HCT116 (cell line): ENCODE measurements around the gene SNAP47. TPM values are rescaled to one million over a fixed set of nuclear protein-coding genes. Genes with fewer than 3 reads are reported as not detected.
A peak's percentile ranks its signal among the peaks of the same experiment; 100 is the strongest.

Experiments
- ATAC-seq: fragments of 200-7000 bp; cut with Tn5 transposase; 2 replicates; pipeline ENCODE4 v1.9.1; 2020; ENCODE audit warnings: mild to moderate bottlenecking, moderate library complexity
- BruUV-seq: library from RNA; stranded (reverse); fragments of 400-500 nt; replicated peaks from 2 replicates; lab custom pipeline; 2021; lab: Mats Ljungman, UMichigan
- CTCF ChIA-PET: fragments of 300-600 bp; sonication (Branson Sonifier 250); formaldehyde crosslinking; loops from one replicate; lab custom pipeline; 2021; ENCODE audit warnings: antibody characterized with exemption; lab: Charles Lee
- POLR2A ChIA-PET: fragments of 300-600, 350-600 bp; sonication (Branson Sonifier 250); formaldehyde crosslinking; loops from one replicate; lab custom pipeline; 2021; ENCODE audit warnings: antibody characterized with exemption; lab: Charles Lee
- RAD21 ChIA-PET, 2 experiments: fragments of 300-600 bp; sonication (Branson Sonifier 250); formaldehyde crosslinking; loops; one replicate each; lab custom pipeline; 2023; ENCODE audit warnings: low total read pairs in 2 of 2; ENCODE audit not compliant: uncharacterized antibody in 2 of 2, unreplicated experiment in 2 of 2, low non-redundant PET in 1 of 2; lab: Charles Lee
- DNase-seq: peaks from one replicate; pipeline ENCODE4 v3.0.0-alpha.2; 2010; ENCODE audit warnings: low read depth, low spot score
- H2AFZ ChIP-seq: fragments of 200-600 bp; shearing (Covaris generic), sonication (generic); 2 replicates; pipeline ENCODE4 v1.6.1; 2017; ENCODE audit warnings: low read depth, mixed run types, mixed read lengths, antibody characterized with exemption, low read length; ENCODE audit not compliant: poor library complexity, severe bottlenecking
- H3K27ac ChIP-seq: 2 replicates; pipeline ENCODE4 v1.5.1; 2012; ENCODE audit warnings: low read depth, low read length
- H3K27me3 ChIP-seq: fragments of 200-600 bp; sonication (generic); 2 replicates; pipeline ENCODE4 v1.6.1; 2016; ENCODE audit warnings: mixed run types, low read length, mixed read lengths; ENCODE audit not compliant: insufficient read depth
- H3K36me3 ChIP-seq, 2 experiments: fragments of 200-500 bp in 1 of 2; fragments of 200-600 bp in 1 of 2; sonication (Bioruptor generic) in 1 of 2; sonication (generic) in 1 of 2; 2 replicates each; pipeline versions ENCODE4 v1.5.1 to v1.6.1; 2014 to 2016; ENCODE audit warnings: low read length in 2 of 2, inconsistent platforms in 1 of 2, mixed read lengths in 1 of 2, mixed run types in 1 of 2; ENCODE audit not compliant: insufficient read depth in 2 of 2, control insufficient read depth in 1 of 2
- H3K4me1 ChIP-seq, 2 experiments: fragments of 200-600 bp in 1 of 2; sonication (generic) in 1 of 2; 2 replicates each; pipeline versions ENCODE4 v1.5.1 to v1.6.1; 2012 to 2017; ENCODE audit warnings: low read length in 2 of 2, inconsistent platforms in 1 of 2, mild to moderate bottlenecking in 1 of 2, mixed read lengths in 1 of 2, mixed run types in 1 of 2, moderate library complexity in 1 of 2; ENCODE audit not compliant: insufficient read depth in 2 of 2, control insufficient read depth in 1 of 2
- H3K4me2 ChIP-seq: fragments of 200-600 bp; sonication (generic); 2 replicates; pipeline ENCODE4 v1.6.1; 2017; ENCODE audit warnings: mixed run types, low read length, mixed read lengths
- H3K4me3 ChIP-seq, 2 experiments: fragments of 200-600 bp in 1 of 2; sonication (generic) in 1 of 2; replicated peaks in 1 of 2; 2 replicates each; pipeline ENCODE4 v1.5.1; 2011 to 2016; ENCODE audit warnings: low read length in 2 of 2, control low read depth in 1 of 2, low read depth in 1 of 2, mild to moderate bottlenecking in 1 of 2, mixed read lengths in 1 of 2, mixed run types in 1 of 2
- H3K79me2 ChIP-seq: fragments of 200-600 bp; sonication (generic); 2 replicates; pipeline ENCODE4 v1.6.1; 2017; ENCODE audit warnings: mild to moderate bottlenecking, mixed run types, low read length, moderate library complexity, mixed read lengths; ENCODE audit not compliant: insufficient read depth
- H3K9ac ChIP-seq: fragments of 200-600 bp; sonication (generic); 2 replicates; pipeline ENCODE4 v1.6.1; 2016; ENCODE audit warnings: low read length, mixed read lengths
- H3K9me2 ChIP-seq: fragments of 200-600 bp; sonication (generic), shearing (Covaris generic); 2 replicates; pipeline ENCODE4 v1.6.1; 2017; ENCODE audit warnings: mixed run types, mild to moderate bottlenecking, moderate library complexity; ENCODE audit not compliant: insufficient read depth
- H3K9me3 ChIP-seq, 2 experiments: fragments of 200-500 bp in 1 of 2; fragments of 200-600 bp in 1 of 2; sonication (Bioruptor generic) in 1 of 2; sonication (generic) in 1 of 2; 2 replicates each; pipeline ENCODE4 v1.6.1; 2014 to 2017; ENCODE audit warnings: low read length in 2 of 2, mixed read lengths in 2 of 2, inconsistent platforms in 1 of 2, low read depth in 1 of 2, mild to moderate bottlenecking in 1 of 2, mixed run types in 1 of 2, moderate library complexity in 1 of 2; ENCODE audit not compliant: control insufficient read depth in 1 of 2, insufficient read depth in 1 of 2
- H4K20me1 ChIP-seq: fragments of 200-600 bp; sonication (generic), shearing (Covaris generic); 2 replicates; pipeline ENCODE4 v1.6.1; 2017; ENCODE audit warnings: mixed run types, mild to moderate bottlenecking, moderate library complexity; ENCODE audit not compliant: insufficient read depth
- ELF1 ChIP-seq: IDR thresholded peaks from 2 replicates; pipeline ENCODE4 v1.6.1; 2012; ENCODE audit warnings: low read depth, borderline replicate concordance
- EZH2 ChIP-seq: fragments of 200-600 bp; sonication (generic); IDR thresholded peaks from 2 replicates; pipeline ENCODE4 v1.6.1; 2017; ENCODE audit warnings: antibody characterized with exemption, mixed run types
- JUND ChIP-seq: IDR thresholded peaks from 2 replicates; pipeline ENCODE4 v1.6.1; 2012
- POLR2A ChIP-seq: IDR thresholded peaks from 2 replicates; pipeline ENCODE4 v1.7.0; 2011; ENCODE audit warnings: borderline replicate concordance; ENCODE audit not compliant: insufficient read depth, insufficient read length; ENCODE audit errors: extremely low read depth
- RAD21 ChIP-seq: IDR thresholded peaks from 2 replicates; pipeline ENCODE4 v1.6.1; 2012; ENCODE audit warnings: low read depth, mild to moderate bottlenecking
- SIN3A ChIP-seq: IDR thresholded peaks from 2 replicates; pipeline ENCODE4 v1.6.1; 2012; ENCODE audit warnings: low read depth
- TCF7L2 ChIP-seq: IDR thresholded peaks from 2 replicates; pipeline ENCODE4 v1.7.0; 2011; ENCODE audit warnings: borderline replicate concordance, inconsistent platforms; ENCODE audit not compliant: insufficient read depth, insufficient read length; ENCODE audit errors: extremely low read depth
- YY1 ChIP-seq: IDR thresholded peaks from 2 replicates; pipeline ENCODE4 v1.6.1; 2011; ENCODE audit warnings: low read length, low read depth, moderate library complexity, mild to moderate bottlenecking; ENCODE audit not compliant: insufficient replicate concordance; ENCODE audit errors: extremely low read depth
- ZFX ChIP-seq: fragments of 450-650 bp; IDR thresholded peaks from 2 replicates; pipeline ENCODE4 v1.6.1; 2017
- ZNF274 ChIP-seq: fragments of 200-500 bp; sonication (Bioruptor generic); IDR thresholded peaks from 2 replicates; pipeline ENCODE4 v1.6.1; 2014; ENCODE audit warnings: mild to moderate bottlenecking, low read depth, low read length, inconsistent platforms
- intact Hi-C: fragments of 100-400 bp; cut with micrococcal nuclease; formaldehyde crosslinking; loops from 2 replicates; pipeline ENCODE4 v1.10.0; 2022
- total RNA-seq: library from RNA; stranded (reverse); gene quantifications from one replicate; pipeline ENCODE4 v1.2.1, GENCODE V29; 2021; ENCODE audit not compliant: unreplicated experiment
- TF ChIP-seq, protein P1 (sequence below), 3 experiments: fragments of 200-600 bp in 1 of 3; sonication (generic) in 1 of 3; IDR thresholded peaks in 2 of 3; conservative IDR thresholded peaks in 1 of 3; 2 replicates each; pipeline ENCODE4 v1.5.1; 2012 to 2017; ENCODE audit warnings: low read depth in 2 of 3, low read length in 2 of 3, antibody characterized with exemption in 1 of 3, borderline replicate concordance in 1 of 3, control low read depth in 1 of 3, mild to moderate bottlenecking in 1 of 3, mixed read lengths in 1 of 3, mixed run types in 1 of 3, moderate library complexity in 1 of 3; ENCODE audit not compliant: insufficient read depth in 1 of 3
- TF ChIP-seq, protein P2 (sequence below): IDR thresholded peaks from 2 replicates; pipeline ENCODE4 v1.6.1; 2011; ENCODE audit warnings: mild to moderate bottlenecking, low read length, moderate library complexity; ENCODE audit not compliant: insufficient replicate concordance; ENCODE audit errors: extremely low read depth
- TF ChIP-seq, protein P3 (sequence below): IDR thresholded peaks from 2 replicates; pipeline ENCODE4 v1.6.1; 2012
- TF ChIP-seq, protein P4 (sequence below): IDR thresholded peaks from 2 replicates; pipeline ENCODE4 v1.6.1; 2012; ENCODE audit warnings: low read depth

SNAP47 gene
- total RNA-seq, 1 experiment from 2014 or later: 37.9 TPM

DNA sequence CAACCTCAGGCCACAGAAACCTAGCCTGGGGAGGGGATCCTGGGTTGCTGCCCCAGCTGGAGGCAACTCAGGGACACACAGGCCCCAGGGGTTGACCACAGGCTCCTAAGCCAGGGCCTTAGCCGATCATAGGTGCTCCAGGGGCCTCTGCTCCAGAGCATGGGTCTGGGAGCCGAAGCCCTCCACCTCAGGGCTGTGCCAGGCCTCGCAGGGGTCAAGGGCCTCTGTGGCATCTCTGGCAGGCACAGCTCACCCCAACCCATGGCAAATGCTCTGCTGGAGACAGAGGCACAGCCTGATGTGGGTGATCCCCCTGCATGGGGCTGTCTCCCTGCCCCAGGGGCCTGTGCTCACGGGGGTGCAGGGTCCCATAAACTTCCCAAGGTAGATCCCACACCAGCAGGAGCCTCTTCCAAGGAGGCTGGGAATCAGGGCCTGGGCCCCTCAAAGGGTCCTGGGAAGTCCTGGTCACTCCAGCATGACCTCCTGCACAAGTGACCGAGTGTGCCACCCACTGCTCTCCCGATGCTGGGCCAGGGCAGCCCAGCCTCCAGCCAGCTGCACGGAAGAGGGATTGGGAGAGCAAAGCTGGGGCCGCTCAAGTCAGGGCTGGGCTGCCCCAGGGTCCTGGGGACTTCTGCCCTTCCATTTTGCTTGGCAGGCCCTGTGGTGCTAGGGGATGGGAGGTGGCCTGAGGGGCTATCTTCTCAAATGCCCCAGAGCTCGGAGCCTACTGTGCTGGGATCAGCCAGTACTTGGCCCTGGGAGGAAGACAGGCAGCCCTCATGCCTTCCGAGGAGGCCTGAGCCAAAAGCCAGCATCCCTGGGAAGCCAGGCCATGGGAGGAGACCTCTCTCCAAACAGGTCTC lies 58.1 kb downstream of the SNAP47 start:
- Histone ChIP-seq H3K9me3 (no peaks in the 10 kb centered on the region), H3K4me2 (peak overlapping the region; percentile 61; the same call in 1 of the 2 replicates), H3K36me3 (no peaks in the 10 kb centered on the region), H3K79me2 (no peaks in the 10 kb centered on the region), H3K27ac (no peak overlapping the region), H3K4me1 (peaks cover 10 to 23% of the 10 kb centered on the region in 2 experiments), H3K4me3 (no peak overlapping the region), H4K20me1 (no peaks in the 10 kb centered on the region), H3K9me2 (no peaks in the 10 kb centered on the region), H3K9ac (no peak overlapping the region), H2AFZ (no peak overlapping the region), H3K27me3 (no peaks in the 10 kb centered on the region)
- RAD21 ChIA-PET: no interaction called here
- no peak for DNase-seq
- no peak for ATAC-seq
- POLR2A ChIA-PET: no interaction called here
- CTCF ChIA-PET: interaction anchor here (1.2 kb wide), 1 partner anchor 12 kb away, joined by 7 read pairs; no protein-coding TSS in a partner anchor
- intact Hi-C loops: no loop called here
- no peak for TF ChIP-seq ZFX
- TF ChIP-seq YY1: no peak
- no peak for TF ChIP-seq JUND
- TF ChIP-seq, protein P1, sequence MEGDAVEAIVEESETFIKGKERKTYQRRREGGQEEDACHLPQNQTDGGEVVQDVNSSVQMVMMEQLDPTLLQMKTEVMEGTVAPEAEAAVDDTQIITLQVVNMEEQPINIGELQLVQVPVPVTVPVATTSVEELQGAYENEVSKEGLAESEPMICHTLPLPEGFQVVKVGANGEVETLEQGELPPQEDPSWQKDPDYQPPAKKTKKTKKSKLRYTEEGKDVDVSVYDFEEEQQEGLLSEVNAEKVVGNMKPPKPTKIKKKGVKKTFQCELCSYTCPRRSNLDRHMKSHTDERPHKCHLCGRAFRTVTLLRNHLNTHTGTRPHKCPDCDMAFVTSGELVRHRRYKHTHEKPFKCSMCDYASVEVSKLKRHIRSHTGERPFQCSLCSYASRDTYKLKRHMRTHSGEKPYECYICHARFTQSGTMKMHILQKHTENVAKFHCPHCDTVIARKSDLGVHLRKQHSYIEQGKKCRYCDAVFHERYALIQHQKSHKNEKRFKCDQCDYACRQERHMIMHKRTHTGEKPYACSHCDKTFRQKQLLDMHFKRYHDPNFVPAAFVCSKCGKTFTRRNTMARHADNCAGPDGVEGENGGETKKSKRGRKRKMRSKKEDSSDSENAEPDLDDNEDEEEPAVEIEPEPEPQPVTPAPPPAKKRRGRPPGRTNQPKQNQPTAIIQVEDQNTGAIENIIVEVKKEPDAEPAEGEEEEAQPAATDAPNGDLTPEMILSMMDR (IDR thresholded peaks at IDR 0.05 in 2 of 3, conservative IDR thresholded peaks at IDR 0.05 in 1 of 3; ENCODE audit: borderline replicate concordance in 1 of 3, insufficient read depth in 1 of 3, low read depth in 2 of 3, low read length in 2 of 3): no peak
- no peak for TF ChIP-seq ZNF274
- TF ChIP-seq ELF1: no peak
- no peak for TF ChIP-seq RAD21
- TF ChIP-seq EZH2: no peak
- no peak for TF ChIP-seq SIN3A
- TF ChIP-seq, protein P2, sequence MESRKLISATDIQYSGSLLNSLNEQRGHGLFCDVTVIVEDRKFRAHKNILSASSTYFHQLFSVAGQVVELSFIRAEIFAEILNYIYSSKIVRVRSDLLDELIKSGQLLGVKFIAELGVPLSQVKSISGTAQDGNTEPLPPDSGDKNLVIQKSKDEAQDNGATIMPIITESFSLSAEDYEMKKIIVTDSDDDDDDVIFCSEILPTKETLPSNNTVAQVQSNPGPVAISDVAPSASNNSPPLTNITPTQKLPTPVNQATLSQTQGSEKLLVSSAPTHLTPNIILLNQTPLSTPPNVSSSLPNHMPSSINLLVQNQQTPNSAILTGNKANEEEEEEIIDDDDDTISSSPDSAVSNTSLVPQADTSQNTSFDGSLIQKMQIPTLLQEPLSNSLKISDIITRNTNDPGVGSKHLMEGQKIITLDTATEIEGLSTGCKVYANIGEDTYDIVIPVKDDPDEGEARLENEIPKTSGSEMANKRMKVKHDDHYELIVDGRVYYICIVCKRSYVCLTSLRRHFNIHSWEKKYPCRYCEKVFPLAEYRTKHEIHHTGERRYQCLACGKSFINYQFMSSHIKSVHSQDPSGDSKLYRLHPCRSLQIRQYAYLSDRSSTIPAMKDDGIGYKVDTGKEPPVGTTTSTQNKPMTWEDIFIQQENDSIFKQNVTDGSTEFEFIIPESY: no peak
- TF ChIP-seq, protein P3, sequence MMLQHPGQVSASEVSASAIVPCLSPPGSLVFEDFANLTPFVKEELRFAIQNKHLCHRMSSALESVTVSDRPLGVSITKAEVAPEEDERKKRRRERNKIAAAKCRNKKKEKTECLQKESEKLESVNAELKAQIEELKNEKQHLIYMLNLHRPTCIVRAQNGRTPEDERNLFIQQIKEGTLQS: no peak
- no peak for TF ChIP-seq POLR2A
- TF ChIP-seq, protein P4, sequence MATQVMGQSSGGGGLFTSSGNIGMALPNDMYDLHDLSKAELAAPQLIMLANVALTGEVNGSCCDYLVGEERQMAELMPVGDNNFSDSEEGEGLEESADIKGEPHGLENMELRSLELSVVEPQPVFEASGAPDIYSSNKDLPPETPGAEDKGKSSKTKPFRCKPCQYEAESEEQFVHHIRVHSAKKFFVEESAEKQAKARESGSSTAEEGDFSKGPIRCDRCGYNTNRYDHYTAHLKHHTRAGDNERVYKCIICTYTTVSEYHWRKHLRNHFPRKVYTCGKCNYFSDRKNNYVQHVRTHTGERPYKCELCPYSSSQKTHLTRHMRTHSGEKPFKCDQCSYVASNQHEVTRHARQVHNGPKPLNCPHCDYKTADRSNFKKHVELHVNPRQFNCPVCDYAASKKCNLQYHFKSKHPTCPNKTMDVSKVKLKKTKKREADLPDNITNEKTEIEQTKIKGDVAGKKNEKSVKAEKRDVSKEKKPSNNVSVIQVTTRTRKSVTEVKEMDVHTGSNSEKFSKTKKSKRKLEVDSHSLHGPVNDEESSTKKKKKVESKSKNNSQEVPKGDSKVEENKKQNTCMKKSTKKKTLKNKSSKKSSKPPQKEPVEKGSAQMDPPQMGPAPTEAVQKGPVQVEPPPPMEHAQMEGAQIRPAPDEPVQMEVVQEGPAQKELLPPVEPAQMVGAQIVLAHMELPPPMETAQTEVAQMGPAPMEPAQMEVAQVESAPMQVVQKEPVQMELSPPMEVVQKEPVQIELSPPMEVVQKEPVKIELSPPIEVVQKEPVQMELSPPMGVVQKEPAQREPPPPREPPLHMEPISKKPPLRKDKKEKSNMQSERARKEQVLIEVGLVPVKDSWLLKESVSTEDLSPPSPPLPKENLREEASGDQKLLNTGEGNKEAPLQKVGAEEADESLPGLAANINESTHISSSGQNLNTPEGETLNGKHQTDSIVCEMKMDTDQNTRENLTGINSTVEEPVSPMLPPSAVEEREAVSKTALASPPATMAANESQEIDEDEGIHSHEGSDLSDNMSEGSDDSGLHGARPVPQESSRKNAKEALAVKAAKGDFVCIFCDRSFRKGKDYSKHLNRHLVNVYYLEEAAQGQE: no peak
- TF ChIP-seq TCF7L2: no peak
- BruUV-seq: no TSS peak
